ENCODE data around the gene LTBR.

The LTBR gene

GRCh38 chr12:6368906-6369525 lies 14.9 kb upstream of the LTBR start:
- DNase-seq = no peak

GRCh38 chr12:6369916-6370575 lies 13.9 kb upstream of the LTBR start:
- no peak for DNase-seq

GRCh38 chr12:6370576-6370935 lies 13.4 kb upstream of the LTBR start:
- DNase-seq = no peak

- no peak for DNase-seq
Measured at GRCh38 chr12:6370994-6371754, 12.8 kb upstream of the LTBR start.

DNA sequence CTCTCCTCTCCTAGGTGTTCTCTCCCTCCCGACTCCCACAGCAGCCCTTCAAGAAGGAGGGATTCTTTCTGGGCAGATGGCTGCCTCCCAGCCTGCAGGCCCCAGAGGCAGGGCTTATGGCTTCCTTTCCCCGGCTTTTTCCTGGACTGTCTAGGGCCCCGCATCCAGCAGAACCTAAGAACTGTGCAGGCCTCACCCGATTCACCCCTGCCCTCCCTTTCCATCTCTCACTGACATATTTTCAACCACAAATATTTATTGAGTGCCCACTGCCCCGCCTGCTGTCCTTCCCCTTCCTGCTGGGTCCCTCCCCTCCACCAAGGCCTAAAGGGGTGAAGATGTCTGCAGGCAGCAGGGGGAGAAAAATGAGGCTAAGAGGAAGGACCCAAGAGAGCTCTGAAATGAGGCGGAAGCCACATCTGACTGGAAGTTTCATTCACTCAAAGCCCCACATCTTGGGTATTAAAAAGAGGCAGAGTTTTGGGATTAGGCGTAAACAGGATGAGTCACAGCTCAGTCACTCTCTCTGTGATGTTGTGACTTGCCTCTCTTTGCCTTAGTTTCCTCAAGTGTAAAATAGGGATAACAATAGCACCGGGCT lies 11.5 kb upstream of the LTBR start:
- peak; percentile 16 to 24 for DNase-seq

GRCh38 chr12:6373022-6373787 lies 10.8 kb upstream of the LTBR start:
- DNase-seq = no peak

DNA sequence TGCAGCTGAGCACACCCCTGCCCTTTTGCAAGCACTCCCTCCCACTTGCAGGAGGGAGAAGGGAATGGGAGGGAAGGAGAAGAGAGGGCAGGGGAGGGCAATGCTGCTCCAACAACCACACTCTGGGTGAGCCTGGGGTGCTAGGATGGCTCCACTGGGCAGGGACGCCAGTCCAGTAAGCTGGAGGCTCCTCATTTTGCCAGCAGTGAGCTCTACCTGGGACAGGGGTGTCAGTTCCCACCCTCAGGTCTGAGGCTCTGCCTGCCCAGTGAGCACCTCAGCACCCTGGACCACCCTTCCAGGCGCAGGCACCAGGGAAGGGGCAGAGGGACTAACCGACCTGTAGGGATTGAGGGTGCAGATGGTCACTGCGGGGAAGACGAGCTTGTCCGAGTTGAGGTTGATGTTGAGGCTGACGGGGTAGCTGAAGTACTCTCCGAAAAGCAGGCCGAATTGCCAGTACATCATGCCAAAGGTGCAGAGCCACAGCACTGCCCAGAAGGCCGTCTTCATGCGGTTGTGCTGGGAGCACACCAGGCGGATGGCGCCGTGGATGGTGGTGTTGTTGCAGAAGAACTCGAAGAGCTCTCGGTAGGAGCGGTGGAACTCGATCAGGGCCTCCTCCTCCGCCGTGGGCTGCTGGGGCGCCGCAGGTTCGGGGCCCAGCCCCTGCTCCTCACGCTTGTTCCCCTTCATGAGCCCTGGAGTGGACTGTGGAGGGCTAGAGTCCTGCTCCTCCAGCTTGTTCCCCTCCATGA lies 9.8 kb upstream of the LTBR start:
- no peak for DNase-seq

DNA sequence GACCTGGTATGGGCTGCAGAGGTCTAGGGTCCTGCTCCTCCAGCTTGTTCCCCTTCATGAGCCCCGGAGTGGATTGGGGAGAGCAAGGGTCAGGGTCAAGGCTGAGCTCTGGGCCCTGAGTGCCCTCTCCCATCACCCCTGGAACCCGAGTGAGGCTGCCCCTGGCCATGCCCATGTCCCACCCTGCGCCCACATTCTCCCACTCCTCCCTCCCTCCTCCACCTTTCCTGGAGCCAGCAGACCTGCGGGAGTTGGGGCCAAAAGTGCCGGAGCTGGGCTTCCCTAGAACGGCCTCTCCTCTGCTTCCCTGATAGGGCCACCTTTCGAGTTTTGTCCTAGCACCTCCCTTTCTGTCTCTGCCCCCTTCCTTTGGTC lies 9.2 kb upstream of the LTBR start:
- DNase-seq = no peak

- no peak for DNase-seq
Measured at GRCh38 chr12:6375269-6376078, 8.5 kb upstream of the LTBR start, which contains the start of gene SCNN1A. SCNN1A (minus strand) TSS chr12:6375563; CDS start chr12:6374783, 780 bp downstream.

- no peak for DNase-seq
Measured at GRCh38 chr12:6376079-6376869, 7.7 kb upstream of the LTBR start.

DNA sequence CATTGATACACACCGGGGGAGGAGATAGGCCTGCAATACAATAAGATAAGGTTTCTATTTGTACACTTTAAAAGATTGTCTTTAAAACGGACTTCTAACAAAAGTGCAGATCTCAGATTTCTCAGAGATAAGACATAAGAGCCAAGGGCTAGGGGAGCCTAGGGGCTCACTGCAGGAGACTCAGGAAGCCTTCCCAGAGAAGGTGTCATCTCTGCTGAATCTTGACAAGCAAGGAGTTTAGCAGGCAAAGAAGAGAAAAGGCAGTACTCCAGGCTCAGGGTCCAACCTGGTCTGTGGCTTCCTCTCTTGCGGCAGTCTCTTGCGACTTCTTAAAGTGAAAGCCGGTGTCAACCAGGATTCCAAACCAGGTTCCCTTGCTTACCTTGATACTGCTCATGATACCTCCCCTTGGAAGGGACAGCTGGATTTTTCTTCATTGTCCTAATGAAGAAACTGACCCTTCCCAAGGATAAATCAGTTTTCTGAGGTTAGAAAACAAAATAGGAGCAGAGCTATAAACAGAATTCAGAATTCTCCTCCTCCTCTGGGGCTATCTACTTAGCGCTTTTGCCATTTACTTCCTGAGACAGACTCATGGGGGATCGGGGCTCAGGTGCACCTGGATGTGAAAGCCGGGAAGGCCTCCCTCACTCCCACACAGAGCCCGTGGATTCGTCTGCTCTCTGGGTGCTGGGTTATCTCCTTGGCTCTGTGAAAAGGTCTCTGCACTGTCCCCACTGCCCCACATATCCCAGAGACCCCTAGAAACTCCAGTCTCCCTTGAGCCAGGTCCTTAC lies 6.9 kb upstream of the LTBR start:
- no peak for DNase-seq

DNA sequence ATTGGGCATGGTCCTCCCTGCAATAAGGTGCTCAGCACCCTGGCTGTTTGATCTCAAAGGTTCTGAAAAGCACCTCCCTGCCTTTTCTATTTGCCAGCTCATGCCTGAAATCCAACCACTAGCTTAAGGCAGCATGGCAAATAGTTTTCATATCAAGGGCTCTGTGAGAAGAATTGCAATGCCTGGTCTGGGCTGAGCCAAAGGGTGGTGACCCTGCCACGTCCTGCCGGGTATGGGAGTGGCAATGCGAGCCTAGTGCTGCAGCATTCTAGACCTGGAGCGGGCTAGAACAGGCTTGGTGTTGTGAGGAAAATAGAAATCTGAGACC lies 6.3 kb upstream of the LTBR start:
- no peak for DNase-seq

- no peak for DNase-seq
Measured at GRCh38 chr12:6378709-6379472, 5.1 kb upstream of the LTBR start.

DNA sequence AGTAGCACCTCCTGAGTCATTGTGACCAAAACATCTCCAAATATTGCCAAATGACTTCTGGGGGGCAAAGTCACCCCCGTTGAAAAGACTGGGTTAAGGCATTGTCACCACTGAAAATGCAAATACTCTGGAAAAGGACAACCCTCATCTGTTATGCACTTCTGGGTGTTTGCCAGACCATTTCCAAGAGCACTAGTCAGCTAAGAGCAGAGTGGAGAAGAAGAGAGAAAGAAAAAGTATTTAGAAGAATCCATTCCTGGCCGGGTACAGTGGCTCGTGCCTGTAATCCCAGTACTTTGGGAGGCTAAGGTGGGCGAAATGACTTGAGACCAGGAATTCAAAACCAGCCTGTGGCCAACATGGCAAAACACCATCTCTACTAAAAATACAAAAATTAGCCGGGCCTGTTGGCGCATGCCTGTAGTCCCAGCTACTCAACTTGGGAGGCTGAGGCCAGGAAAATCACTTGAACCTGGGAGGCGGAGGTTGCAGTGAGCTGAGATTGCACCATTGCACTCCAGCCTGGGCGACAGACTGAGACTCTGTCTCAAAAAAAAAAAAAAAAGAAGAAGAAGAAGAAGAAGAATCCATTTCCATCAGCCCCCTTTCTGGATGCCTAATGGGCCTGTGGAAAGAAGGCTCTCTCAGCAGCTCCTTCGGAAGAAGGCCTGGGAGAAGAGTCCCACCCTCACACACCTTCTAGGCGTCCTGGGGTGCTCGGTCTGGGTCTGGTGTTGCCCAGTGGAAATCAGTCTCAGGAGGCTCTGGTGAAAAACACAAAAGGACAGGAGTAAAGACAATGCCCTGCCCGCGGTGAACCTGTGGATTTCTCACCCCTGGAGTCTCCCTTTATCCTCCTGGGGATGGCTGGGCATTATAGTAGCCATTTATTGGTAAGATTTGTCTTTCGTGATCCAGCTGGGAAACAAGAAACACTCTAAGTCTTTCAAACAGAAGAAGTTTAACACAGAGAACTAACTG lies 3.5 kb upstream of the LTBR start:
- DNase-seq = no peak

- no peak for DNase-seq
Measured at GRCh38 chr12:6382371-6382770, 1.6 kb upstream of the LTBR start.

GRCh38 chr12:6382982-6383381 lies 980 bp upstream of the LTBR start:
- DNase-seq = no peak

Data from AML-193 (cell line).